Measurements from ENCODE around the gene FNIP2. TPM values are rescaled to one million over a fixed set of nuclear protein-coding genes. Genes with fewer than 3 reads are reported as not detected.

FNIP2 gene
- polyA plus RNA-seq, 1 of the 3 experiments (the other 2 are of a cell fraction): 0.97 TPM

DNA sequence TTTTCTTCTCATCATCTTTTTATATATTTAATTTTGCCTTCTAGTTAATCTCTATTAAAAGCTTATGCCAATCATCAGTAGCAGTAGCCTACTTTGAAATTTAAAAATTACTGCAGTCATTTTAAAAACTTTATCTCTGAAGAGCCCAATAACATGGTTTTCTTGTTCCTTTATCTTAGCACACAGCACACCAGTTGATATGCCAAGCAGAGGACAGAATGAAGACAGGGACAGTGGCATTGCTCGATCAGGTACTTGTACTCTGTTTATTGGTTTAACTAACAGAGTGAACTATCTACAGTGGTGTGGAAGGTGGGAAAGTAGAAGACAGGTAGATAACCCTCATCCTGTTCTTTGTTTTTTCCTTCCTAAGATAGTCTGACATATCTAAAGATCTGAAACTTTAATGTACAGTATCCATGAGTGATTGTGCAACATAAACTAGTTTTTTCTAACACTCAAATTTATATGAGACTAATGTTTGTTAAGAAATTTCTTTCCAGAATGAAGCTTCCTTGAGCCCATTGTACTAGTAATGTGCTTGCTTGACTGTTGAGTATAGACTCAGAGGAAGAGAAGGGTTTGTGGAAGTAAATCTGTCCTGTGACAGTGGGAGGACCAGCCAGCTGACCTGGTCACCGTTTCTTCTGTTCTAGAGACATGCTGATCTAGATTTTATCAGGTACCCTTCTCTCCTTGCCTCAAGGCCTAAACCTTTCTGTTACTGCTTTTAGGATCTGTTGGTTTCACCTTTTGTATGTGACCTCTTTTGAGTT, 66.6 kb downstream of the FNIP2 start:
- Histone ChIP-seq H3K9ac (no peak overlapping the region), H3K4me1 (ENCODE audit: control insufficient read depth in 1 of 2, insufficient read depth in 2 of 2, low read depth in 1 of 2, low read length in 1 of 2) (no peaks in the 10 kb centered on the region), H3K9me2 (no peaks in the 10 kb centered on the region), H2AFZ (ENCODE audit: low read depth) (no peak overlapping the region), H3K27me3 (ENCODE audit: insufficient read depth) (no peaks in the 10 kb centered on the region), H3K79me2 (ENCODE audit: insufficient read depth) (no peaks in the 10 kb centered on the region), H4K20me1 (ENCODE audit: insufficient read depth) (no peaks in the 10 kb centered on the region), H3K9me3 (no peaks in the 10 kb centered on the region), H3F3A (replicated peaks; ENCODE audit: insufficient read depth) (no peaks in the 10 kb centered on the region), H3K27ac (ENCODE audit: low read depth in 2 of 2, low read length in 1 of 2) (no peak overlapping the region), H3K4me3 (ENCODE audit: low read depth in 2 of 2, low read length in 1 of 2) (no peak overlapping the region), H3K36me3 (replicated peaks in 1 of 2; ENCODE audit: control insufficient read depth in 1 of 2, insufficient read depth in 2 of 2, low read length in 1 of 2) (peaks cover 10 to 28% of the 10 kb centered on the region in 2 experiments), H3K4me2 (no peak overlapping the region)
- no peak for TF ChIP-seq ELF1 (IDR thresholded peaks at IDR 0.05)
- TF ChIP-seq FOXM1 (IDR thresholded peaks at IDR 0.05; ENCODE audit: low read depth): no peak
- TF ChIP-seq SMC3 (IDR thresholded peaks at IDR 0.05; ENCODE audit: low read depth, low read length): no peak
- TF ChIP-seq TAF1 (IDR thresholded peaks at IDR 0.05; ENCODE audit: borderline replicate concordance, low read depth, low read length): no peak
- TF ChIP-seq RAD21 (IDR thresholded peaks at IDR 0.05; ENCODE audit: low read length): no peak
- no peak for TF ChIP-seq POLR2AphosphoS5 (IDR thresholded peaks at IDR 0.05; ENCODE audit: low read depth, low read length)
- TF ChIP-seq NRF1 (IDR thresholded peaks at IDR 0.05; ENCODE audit: low read depth, low read length): no peak
- no peak for TF ChIP-seq YY1 (IDR thresholded peaks at IDR 0.05; ENCODE audit: low read depth)
- TF ChIP-seq, protein P1, sequence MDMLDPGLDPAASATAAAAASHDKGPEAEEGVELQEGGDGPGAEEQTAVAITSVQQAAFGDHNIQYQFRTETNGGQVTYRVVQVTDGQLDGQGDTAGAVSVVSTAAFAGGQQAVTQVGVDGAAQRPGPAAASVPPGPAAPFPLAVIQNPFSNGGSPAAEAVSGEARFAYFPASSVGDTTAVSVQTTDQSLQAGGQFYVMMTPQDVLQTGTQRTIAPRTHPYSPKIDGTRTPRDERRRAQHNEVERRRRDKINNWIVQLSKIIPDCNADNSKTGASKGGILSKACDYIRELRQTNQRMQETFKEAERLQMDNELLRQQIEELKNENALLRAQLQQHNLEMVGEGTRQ (IDR thresholded peaks at IDR 0.05; ENCODE audit: borderline replicate concordance, low read depth, low read length): no peak
- ChIA-PET POLR2A (no interaction called here), CTCF (interaction anchor here (2.0 kb wide), 1 partner anchor 16 kb away, joined by 5 read pairs; no protein-coding TSS in a partner anchor)
- 91% methylated on average over 2 of the region's 2 CpGs for WGBS (ENCODE audit: low lambda C conversion rate)
- no peak for DNase-seq

DNA sequence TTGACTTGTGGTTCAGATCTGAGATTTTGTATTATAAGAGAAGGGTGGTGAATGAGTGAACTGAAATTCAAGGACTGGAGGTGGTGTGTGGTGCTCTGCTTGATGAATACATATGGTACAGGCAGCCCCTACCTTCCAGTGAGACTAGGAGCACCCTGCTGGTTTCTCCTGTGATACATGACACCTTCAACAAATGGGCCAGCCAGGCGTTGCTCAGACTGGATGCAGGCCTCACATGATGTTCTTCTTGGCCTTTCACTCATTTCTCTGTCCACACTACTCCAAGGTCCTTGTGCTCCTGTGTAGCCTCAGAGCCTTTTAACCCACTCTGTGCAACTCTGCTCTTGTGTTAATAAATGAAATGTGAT, 67.2 kb downstream of the FNIP2 start:
- no peaks in the 10 kb centered on the region for H3K79me2 ChIP-seq (ENCODE audit: insufficient read depth)
- no peak for TF ChIP-seq MXI1 (IDR thresholded peaks at IDR 0.05; ENCODE audit: low read depth, low read length)
- no peak for TF ChIP-seq NFIC (IDR thresholded peaks at IDR 0.05; ENCODE audit: borderline replicate concordance)
- no peak for TF ChIP-seq ELF1 (IDR thresholded peaks at IDR 0.05)
- H3K4me3 ChIP-seq (ENCODE audit: low read depth in 2 of 2, low read length in 1 of 2): no peak overlapping the region
- no peaks in the 10 kb centered on the region for H3K4me1 ChIP-seq (ENCODE audit: control insufficient read depth in 1 of 2, insufficient read depth in 2 of 2, low read depth in 1 of 2, low read length in 1 of 2)
- no peaks in the 10 kb centered on the region for H3F3A ChIP-seq (replicated peaks; ENCODE audit: insufficient read depth)
- H3K27ac ChIP-seq (ENCODE audit: low read depth in 2 of 2, low read length in 1 of 2): no peak overlapping the region
- H4K20me1 ChIP-seq (ENCODE audit: insufficient read depth): no peaks in the 10 kb centered on the region
- WGBS (ENCODE audit: low lambda C conversion rate): 89% methylated on average over 1 of the region's 1 CpG
- DNase-seq: no peak
- no peak overlapping the region for H3K4me2 ChIP-seq
- ChIA-PET POLR2A (no interaction called here), CTCF (interaction anchor here (2.0 kb wide), 1 partner anchor 16 kb away, joined by 5 read pairs; no protein-coding TSS in a partner anchor)
- H3K9ac ChIP-seq: no peak overlapping the region
- no peaks in the 10 kb centered on the region for H3K9me2 ChIP-seq
- no peaks in the 10 kb centered on the region for H3K9me3 ChIP-seq
- no peak overlapping the region for H2AFZ ChIP-seq (ENCODE audit: low read depth)
- no peaks in the 10 kb centered on the region for H3K27me3 ChIP-seq (ENCODE audit: insufficient read depth)
- H3K36me3 ChIP-seq (replicated peaks in 1 of 2; ENCODE audit: control insufficient read depth in 1 of 2, insufficient read depth in 2 of 2, low read length in 1 of 2): peaks cover 10 to 28% of the 10 kb centered on the region in 2 experiments

All from SK-N-SH (cell line).